Activated T-helper 1 cell treated with Interleukin-2 at 50 U/mL for 16 hours (primary cell): ENCODE data around the gene RPL10A.

Experiments
- DNase-seq: peaks from one replicate; pipeline ENCODE4 v3.0.0-alpha.2; 2020; ENCODE audit warnings: low read depth

Gene RPL10A

DNA sequence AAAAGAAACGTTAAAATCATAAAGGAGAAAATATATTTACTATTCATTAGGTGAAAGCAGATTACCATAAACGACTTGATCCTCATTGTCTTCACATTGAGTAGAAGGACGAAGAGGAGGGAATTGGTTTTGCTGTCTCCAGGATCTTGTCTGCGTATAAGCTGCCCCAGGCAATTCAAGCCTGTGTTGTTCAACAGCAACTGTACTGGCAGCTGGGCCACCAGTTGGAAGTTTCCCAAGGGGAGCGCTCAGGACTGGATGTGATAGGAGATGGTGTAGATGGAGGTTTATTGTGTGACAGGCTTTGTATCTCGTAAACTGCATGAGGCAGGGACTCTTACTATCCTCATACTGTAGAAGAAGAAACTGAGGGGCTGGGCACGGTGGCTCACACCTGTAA lies 20.0 kb upstream of the RPL10A start:
- DNase-seq: no peak

DNA sequence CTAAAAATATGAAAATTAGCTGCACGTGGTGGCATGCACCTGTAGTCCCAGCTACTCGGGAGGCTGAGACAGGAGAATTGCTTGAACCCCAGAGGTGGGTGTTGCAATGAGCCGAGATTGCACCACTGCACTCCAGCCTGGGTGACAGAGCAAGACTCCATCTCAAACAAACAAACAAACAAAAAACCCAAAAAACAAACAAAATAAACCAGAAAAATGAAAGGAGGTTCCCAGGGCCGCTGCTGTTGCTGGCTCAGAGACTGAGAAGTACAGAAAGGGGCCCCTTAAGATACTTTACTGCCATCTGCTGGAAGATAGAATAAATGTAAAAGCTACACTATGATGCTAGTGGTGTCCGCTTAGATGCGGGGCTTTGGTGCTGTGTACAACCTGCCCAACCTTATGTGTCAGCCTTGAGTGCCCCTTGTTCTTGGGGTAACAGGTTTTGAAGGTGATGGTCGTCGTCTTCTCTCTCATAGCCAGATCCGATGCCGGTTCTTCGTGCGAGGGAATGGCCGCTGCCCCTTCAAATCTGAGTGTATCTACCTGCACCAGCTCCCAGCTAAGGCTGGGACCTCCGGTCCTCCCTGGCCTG lies 18.8 kb upstream of the RPL10A start:
- DNase-seq: no peak

DNA sequence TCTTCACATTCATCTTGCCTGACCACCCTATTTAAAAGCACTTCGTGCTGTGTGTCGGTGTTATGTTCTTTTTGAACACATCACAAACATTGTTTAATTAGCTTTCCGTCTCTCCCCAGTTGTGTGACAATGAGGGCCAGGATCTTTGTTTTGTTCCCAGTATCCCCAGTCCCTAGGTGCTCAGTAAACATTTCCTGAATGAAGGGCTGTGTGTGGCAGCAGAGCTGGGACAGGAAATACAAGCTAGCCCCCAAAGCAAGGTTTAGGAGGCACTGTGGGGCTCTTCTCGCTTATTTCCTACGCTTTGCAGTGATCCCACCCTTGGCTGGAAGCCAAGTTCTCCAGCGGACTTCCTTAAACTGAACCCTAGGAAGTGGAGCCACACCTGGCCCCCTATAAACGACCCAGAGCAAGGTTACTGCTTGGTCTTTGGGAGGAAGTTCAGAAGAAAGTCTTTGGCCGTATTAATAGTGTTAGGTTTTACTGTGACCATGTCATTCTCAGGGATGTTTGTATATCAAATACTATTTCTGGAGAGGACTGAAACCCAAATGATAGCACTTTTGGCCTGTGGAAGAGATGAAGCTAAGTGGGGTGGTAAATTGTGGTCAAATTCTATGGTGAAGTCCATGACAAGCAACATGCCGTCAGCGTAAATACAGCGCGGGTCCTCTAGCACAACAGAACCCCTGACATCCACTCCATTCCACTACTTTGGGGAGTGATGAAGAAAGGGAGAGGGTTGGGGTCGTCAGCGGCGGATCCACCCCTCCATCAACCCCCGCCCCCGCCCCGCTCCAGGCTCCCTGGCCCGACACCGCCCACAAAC lies 16.6 kb upstream of the RPL10A start:
- DNase-seq: no peak

DNA sequence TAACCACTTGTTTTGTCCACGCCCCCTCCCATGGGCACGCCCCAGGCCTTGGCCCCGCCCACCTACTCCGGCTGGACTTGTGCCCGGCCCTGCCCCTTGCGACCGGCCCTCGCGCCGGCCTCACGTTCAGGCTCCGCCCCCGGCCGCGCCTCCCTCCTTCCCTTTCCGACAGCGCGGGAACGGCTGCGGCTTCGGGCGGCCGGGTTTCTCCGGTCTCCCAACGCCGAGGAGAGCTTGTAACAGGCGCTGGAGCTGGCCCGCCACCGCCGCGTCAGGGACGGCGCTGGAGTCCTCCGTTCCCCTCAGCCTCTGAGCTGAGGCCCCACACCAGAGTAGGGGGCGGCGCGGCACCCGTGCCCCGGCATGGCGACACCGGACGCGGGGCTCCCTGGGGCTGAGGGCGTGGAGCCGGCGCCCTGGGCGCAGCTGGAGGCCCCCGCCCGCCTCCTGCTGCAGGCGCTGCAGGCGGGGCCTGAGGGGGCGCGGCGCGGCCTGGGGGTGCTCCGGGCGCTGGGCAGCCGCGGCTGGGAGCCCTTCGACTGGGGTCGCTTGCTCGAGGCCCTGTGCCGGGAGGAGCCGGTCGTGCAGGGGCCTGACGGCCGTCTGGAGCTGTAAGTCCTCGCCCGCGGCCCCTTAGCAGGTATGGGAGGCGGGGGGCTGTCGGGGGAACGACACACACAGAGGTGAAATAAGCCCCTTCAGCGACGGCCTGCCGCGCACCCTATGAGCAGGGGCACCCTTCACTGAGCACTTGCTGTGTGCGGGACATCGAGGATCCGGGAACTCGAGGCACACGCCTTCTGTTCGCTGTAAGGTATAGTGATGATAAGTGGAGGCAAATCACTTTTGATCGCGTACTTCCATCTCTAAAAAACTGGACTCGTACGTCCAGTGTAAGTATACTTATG lies 15.8 kb upstream of the RPL10A start, which contains the start of gene FANCE:
Gene FANCE (plus strand): TSS at position 156 of the 908 bp plus-strand sequence. CDS start 208 bp downstream, at position 364.
- peak; percentile 81 for DNase-seq

DNA sequence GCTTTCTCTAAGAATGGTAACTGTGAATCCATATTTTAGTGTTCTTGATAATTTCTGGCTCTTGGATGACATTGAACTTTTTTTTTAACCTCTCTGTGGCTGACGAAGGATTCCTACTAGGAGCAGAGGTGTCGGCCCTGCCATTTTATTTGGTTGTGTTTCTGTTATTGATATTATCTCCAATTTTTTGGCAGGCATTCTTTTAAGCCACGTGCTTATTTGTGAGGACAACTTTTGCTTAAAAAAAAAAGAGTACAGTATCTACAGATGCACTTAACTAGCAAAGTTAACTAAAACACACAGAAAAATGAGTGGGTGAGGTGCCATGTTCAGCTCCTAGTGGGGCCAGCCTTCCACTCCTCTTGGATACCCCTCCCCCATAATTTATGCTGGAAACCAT lies 15.0 kb upstream of the RPL10A start:
- DNase-seq: no peak

DNA sequence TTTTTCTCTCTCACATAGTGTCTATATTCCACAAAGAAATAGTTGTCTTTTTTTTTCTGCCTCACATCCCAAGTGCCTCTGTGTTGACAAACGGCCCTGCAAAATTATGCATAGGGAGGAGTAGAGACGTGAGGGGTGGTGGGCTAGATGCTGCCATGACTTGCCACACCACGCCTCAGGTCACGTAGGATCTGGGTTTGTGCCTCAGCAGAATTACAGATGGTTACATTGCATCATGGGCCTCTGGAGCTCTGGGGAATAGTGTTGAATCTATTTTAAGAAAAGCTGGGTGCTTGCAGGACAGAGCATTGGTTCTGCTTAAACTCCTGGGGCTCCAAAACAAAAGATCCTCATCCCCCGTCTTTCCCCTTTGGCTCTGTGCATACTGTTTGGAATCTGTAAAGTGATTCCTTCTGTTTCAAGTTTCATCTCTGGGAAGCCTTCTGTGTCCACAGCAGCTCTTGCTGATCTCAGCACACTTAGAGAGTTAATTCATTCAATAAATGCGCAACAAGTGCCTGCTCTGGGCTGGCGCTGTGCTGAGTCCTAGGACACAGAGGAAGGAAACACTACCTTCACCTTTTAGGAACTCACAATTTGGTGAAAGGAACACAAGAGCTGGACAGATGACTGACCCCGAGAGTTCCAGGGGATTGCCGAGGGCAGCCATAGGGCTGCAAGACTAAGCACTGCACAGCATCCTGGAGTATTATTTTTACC lies 13.7 kb upstream of the RPL10A start:
- no peak for DNase-seq

DNA sequence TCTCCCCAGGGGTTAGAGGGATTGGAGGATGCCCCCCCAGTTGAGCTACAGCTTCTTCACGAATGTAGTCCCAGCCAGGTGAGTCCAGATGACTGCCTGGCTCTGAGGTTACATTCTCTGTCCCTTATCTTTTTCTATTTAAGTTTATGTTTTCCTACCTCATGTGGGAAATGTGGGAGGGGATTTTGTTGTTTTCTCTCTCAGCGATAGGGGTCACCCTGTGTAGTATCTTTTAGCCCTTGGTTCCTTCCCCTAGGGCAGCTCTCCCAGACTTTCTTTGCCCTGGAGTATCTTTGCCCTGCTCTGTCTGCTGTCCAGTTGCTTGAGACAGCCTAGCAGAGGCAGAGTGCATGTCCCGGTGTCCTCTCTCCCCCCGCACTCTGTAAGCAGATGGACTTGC lies 10.3 kb upstream of the RPL10A start:
- DNase-seq: no peak

DNA sequence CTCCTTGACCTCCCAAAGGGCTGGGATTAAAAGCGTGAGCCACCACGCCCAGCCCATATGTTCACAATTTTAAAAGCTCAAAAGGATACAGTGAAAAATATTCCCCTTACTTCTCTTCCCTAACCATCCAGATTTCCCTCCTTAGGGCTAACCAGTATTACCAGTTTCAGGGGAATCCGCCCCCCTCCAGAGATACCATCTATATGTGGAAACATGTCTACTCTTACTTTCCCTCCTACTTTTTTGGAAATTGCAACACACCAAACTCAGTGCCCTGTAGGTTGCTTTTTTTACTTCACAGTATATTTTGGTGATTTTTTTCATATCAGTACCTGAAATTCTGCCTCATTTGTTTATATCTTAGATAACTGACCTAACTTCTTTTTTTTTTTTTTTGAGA lies 6.9 kb upstream of the RPL10A start:
- DNase-seq: no peak

DNA sequence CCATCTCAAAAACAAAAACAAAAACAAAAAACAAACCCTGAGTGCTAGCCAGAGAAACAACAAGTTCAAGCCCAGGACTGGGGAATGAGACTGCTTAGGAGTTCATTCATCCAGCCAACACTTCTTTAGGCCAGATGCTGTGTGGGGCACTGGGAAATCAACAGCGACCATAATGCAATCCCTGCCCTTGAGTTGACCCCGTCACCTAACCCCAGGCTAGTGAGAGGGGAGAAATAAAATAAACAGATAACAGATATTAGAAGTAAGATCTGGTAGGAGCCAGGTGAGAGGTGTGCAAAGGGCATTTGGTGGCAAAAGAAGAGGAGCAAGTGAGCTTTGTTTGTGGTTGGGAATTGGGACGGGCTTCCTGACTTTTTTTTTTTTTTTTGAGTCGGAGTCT lies 4.9 kb upstream of the RPL10A start:
- no peak for DNase-seq

DNA sequence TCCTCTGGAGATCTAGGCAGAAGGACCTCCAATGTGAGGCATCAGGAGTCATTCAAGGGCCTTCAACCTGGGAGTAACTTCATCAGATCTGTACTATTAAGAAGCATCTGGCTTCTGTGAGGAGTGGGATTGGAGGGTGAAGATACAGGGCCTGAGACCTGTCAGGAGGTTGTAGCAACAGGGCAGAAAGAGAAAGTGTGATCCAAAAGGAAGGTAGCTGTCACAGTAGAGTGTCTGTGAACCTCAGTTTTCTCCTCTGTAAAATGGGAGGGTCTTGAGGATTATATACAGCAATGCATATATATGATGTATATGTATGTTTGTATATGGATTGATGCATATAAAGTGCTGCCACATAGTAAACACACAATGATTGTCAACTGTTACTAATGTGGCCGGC lies 2.6 kb upstream of the RPL10A start:
- no peak for DNase-seq

DNA sequence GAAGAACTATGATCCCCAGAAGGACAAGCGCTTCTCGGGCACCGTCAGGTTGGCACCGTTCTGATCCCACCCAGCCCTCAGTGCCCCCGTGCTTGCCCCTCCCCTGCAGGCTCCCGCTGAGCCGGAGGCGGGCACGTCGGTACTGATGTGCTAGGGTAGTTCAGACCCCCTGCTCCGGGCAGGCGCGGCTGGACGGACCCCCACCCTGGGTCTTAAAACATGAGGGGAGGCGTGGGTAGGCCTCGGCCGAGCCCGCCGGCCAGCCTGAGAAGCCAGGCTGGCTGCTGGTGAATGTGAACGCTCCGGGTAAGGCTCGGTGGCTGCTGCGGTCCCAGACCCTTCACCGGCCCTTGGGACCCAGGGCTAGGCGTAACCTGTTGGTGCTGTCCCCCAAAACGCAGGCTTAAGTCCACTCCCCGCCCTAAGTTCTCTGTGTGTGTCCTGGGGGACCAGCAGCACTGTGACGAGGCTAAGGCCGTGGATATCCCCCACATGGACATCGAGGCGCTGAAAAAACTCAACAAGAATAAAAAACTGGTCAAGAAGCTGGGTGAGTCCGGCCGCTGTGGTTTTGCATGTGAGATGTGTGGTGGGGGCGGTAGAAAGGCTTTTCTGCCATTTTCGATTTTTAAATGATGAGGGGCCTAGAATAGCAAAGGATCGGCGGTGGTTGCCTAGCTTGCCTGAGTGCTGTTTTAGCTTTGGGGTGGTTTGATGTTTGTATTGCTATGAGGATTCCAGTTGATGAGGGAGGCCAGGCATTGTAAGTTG lies 964 bp downstream of the RPL10A start:
- no peak for DNase-seq

DNA sequence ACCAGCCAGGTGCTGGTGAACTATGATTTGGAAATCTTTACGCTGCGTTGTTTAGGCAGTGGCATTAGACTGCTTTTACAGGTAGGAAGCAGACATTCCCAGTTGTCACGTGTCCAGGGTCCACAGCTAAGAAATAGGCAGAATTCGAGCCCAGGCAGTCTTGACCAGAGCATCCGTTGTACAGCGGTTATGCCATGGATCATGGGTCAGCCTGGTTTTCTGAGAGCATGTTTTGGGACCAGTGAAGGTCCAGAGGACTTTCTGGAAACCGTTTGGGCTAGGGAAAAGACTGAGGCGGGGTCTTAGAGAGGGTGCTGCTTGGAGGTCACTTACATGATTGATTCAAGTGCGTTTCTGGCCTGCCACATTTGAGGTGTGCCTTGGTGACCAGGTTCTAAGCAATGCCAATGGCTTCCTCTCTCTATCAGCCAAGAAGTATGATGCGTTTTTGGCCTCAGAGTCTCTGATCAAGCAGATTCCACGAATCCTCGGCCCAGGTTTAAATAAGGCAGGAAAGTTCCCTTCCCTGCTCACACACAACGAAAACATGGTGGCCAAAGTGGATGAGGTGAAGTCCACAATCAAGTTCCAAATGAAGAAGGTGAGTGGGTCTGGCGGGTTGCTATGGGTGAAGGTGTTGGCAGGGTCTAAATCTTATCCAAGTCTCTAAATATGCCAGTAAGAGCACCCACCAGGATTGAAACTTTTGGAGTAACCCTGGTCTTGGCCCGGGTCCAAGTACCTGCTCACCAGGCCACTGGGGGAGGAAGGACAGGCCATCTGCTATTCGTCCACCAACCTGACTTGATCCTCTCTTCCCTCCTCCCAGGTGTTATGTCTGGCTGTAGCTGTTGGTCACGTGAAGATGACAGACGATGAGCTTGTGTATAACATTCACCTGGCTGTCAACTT lies 1.8 kb downstream of the RPL10A start:
- no peak for DNase-seq

DNA sequence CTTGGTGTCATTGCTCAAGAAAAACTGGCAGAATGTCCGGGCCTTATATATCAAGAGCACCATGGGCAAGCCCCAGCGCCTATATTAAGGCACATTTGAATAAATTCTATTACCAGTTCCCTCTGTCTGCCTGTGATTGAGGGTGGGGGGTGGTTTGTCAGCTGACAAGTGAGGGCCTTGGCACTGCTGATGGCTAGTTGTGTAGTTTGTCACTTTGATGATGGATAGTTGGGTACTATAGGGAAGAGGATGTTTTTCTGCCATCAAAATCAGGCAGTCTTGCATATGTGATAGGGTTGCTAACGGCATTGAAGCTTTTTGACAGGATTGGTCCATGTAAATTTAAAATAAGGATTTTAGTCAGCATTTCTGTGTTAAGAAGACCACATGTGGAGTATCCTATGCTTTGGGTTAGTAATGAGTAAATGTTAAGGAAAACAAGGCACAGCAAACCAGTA lies 2.5 kb downstream of the RPL10A start:
- no peak for DNase-seq

DNA sequence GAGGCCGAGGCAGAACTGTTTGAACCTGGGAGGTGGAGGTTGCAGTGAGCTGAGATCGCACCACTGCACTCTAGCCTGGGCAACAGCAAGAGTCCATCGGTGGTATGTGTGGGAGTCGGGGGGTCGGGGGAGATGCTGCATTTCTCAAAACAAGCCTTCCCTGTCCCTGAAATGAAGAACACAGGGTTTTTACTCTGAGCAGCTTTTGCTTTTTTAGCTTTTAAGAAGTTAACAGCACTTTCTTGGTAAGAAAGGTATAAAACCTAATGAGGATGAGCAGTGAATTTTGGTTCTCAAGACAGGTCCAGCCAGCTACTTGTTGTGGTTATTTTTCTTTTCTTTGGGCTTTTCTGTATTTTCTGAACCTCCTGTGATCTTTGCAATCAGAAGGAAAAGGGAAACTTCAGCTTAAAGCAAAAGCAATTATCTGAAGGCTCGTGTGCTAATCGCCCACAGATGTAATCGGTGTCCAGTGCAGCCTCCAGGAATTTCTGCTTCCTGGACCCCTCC lies 3.7 kb downstream of the RPL10A start:
- DNase-seq: no peak

DNA sequence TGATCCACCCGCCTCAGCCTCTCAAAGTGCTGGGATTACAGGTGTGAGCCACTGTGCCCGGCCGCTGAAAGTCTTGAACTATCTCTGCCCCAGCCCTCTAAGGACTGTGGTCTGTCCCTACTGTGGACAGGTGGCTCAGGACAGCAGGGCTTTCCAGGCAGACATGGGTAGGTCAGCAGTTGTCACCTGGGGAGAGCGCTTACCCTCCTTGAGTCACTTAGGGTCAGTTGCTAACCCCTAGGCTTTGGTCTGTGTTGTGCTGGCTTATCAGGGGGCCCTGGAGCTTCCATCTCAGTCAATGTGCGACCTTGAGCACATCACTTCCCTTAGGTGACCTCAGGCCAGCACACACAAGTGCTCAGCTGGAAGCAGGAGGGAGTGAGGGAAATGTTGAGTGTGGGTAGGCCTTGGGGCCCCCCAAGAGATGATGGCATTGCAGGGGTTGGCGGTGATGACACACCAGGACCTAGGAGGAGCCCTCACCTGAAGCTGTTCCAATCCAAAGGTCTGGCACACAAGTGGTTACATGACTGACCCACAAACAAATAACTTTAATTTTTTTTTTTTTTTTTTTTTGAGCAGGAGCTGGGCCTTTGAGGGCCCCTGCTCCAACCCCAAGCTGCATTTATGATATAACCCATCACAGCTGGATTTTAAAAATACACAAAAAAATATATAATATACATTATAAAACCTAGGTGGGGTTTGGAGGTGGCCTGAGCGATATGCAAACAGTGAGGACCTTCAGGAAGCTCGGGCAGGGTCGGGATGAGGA lies 5.1 kb downstream of the RPL10A start:
- DNase-seq: no peak

DNA sequence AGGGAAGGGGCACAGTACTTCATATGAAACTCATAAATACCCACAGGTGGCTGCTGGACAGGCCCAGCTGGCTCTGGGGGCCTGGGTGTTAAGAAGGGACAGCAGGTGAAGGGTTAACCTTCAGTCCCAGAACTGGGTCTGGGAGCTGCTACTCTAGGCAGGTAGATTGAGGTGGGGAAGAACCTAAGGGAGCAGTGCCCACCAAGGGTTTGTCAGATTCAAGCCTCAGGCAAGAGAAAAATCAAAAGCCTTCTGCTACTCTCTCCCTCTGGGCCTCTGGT lies 5.6 kb downstream of the RPL10A start:
- no peak for DNase-seq

DNA sequence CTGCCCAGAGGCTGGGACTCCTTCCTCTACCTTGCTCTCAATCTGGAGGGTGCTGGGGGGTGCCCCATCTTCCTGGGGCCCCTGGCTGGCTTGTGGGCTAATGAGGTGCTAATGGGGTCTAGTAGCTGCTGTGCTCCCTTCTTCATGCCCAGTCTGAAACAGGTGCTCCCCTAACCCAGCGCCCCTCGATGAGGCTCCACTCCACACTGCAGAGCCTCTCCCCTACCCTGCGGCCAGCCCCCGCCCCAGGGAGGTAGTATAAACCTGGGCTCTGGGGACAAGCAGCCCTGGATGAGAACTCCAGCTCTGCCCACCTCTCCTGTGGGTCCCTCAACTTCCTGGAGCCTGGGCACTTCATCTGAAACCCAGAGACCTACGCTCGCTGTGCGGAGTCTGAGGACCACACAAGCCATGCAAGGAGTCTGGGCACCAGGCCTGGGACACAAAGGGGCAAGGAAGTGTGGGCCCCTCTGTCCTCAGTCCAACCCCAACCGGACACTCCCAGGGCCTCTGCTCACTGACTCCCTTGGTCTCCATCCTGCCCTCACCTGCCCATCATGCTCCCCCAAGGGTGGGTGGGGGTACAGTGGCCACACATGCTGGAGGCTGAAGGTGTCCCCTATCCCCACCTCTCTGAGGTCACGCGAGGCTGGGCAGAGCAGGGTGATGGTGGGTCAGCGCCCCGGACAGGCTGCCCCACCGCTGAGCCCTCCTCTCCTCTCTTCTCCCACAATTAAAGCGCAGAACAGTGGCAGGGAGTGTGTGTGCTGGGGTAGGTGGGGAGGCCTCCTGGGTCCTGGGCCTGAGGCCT lies 6.1 kb downstream of the RPL10A start:
- no peak for DNase-seq

DNA sequence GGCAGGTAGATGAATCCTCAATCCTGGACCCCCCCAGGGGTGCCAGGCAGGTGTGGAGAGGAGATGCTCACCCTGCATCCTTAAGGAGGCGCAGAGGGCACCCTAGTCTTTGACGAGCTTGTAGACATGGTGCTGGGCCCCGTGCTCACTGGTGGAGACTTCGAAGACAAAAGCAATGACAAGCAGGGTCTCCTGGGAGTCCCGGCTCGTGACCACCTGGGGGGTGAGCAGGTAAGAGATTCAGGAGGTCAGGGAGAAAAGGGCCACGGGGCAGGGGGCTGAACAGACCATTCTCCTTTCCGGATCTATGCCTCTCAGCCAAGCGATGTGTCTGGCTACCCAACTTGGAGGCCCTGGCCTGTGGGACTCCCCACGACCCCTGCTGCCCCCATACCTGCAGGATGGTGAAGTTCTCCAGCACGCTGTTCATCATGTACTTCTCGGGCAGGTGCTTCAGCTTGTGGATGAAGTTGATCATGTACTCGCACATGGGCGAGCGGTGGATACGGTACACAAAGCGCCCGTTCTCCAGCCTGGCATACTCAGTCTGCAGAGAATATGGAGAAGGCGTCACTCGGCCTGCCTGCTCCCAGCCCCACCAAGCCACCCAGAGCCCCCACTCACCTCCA lies 6.9 kb downstream of the RPL10A start:
- DNase-seq: no peak
